Measurements from ENCODE around the gene NUFIP1. TPM values are rescaled to one million over a fixed set of nuclear protein-coding genes. Genes with fewer than 3 reads are reported as not detected.
A peak's percentile ranks its signal among the peaks of the same experiment; 100 is the strongest.

NUFIP1 gene
- total RNA-seq, 4 donors from 2014 or later, result 0.37 to 3.6 (median 1.7) TPM

GRCh38 chr13:44929692-44930091, 59.6 kb downstream of the NUFIP1 start:
- Histone ChIP-seq H3K4me1 (peaks cover 0 to 3% (median 0%) of the 10 kb centered on the region in 4 donors), H3K9me3 (no peaks in the 10 kb centered on the region), H3K27ac (no peak overlapping the region), H3K4me3 (no peak overlapping the region), H3K36me3 (no peaks in the 10 kb centered on the region), H3K27me3 (no peaks in the 10 kb centered on the region)
- TF ChIP-seq POLR2A (IDR thresholded peaks at IDR 0.05) (no peak), EP300 (IDR thresholded peaks at IDR 0.05; ENCODE audit: low read depth) (no peak), POLR2AphosphoS5 (IDR thresholded peaks at IDR 0.05) (no peak), CTCF (IDR thresholded peaks at IDR 0.05) (no peak)
- DNase-seq, result no peak
- WGBS, 2 donors (ENCODE audit: low coverage in 1 of 2), result 74 to 79% methylated on average over 3 of the region's 3 CpGs
- intact Hi-C loops (cut with DNase I; ENCODE audit: low total_unique reads), result loop anchor here (10.0 kb wide), 1 partner anchor 45 kb away; no protein-coding TSS in a partner anchor
- in situ Hi-C loops (cut with MboI; ENCODE audit: low pct_ligation_motif_present in 1 of 4, low pct_unique_long_range_greater_than_20kb in 1 of 4, low sequenced_read_pairs in 3 of 4), result no loop called here

GRCh38 chr13:44927968-44928367, 61.3 kb downstream of the NUFIP1 start:
- Histone ChIP-seq H3K4me1 (peaks cover 0 to 4% (median 0%) of the 10 kb centered on the region in 4 donors), H3K4me3 (no peak overlapping the region), H3K9me3 (no peaks in the 10 kb centered on the region), H3K36me3 (no peaks in the 10 kb centered on the region), H3K27ac (no peak overlapping the region), H3K27me3 (no peaks in the 10 kb centered on the region)
- TF ChIP-seq CTCF (IDR thresholded peaks at IDR 0.05), result no peak
- no peak for TF ChIP-seq POLR2AphosphoS5 (IDR thresholded peaks at IDR 0.05)
- TF ChIP-seq EP300 (IDR thresholded peaks at IDR 0.05; ENCODE audit: low read depth), result no peak
- TF ChIP-seq POLR2A (IDR thresholded peaks at IDR 0.05), result no peak
- WGBS, 2 donors (ENCODE audit: low coverage in 1 of 2), result 61 to 66% methylated on average over 2 to 4 of the region's 4 CpGs
- in situ Hi-C loops (cut with MboI; ENCODE audit: low pct_ligation_motif_present in 1 of 4, low pct_unique_long_range_greater_than_20kb in 1 of 4, low sequenced_read_pairs in 3 of 4) (no loop called here), intact Hi-C loops (cut with DNase I; ENCODE audit: low total_unique reads) (loop anchor here (10.0 kb wide), 1 partner anchor 47 kb away; no protein-coding TSS in a partner anchor)
- DNase-seq, result no peak

GRCh38 chr13:44921931-44922758, 67.1 kb downstream of the NUFIP1 start:
- Histone ChIP-seq H3K4me3 (no peak overlapping the region), H3K27ac (peak overlapping the region; percentile 90 to 94 (median 92)), H3K36me3 (no peaks in the 10 kb centered on the region), H3K9me3 (no peaks in the 10 kb centered on the region), H3K27me3 (no peaks in the 10 kb centered on the region), H3K4me1 (peaks cover 18 to 34% (median 25%) of the 10 kb centered on the region in 4 donors)
- 30% methylated on average over 2 of the region's 2 CpGs; no CpG with 5 or more reads in 1 of the 2 donors for WGBS, 2 donors (ENCODE audit: low coverage in 1 of 2)
- in situ Hi-C loops (cut with MboI; ENCODE audit: low pct_ligation_motif_present in 1 of 4, low pct_unique_long_range_greater_than_20kb in 1 of 4, low sequenced_read_pairs in 3 of 4) (no loop called here), intact Hi-C loops (cut with DNase I; ENCODE audit: low total_unique reads) (loop anchor here (10.0 kb wide), 1 partner anchor 53 kb away; no protein-coding TSS in a partner anchor)
- TF ChIP-seq CTCF (IDR thresholded peaks at IDR 0.05) (no peak), POLR2A (IDR thresholded peaks at IDR 0.05) (peak; percentile 10), POLR2AphosphoS5 (IDR thresholded peaks at IDR 0.05) (peak in 1 of 3 donors; percentile 8), EP300 (IDR thresholded peaks at IDR 0.05; ENCODE audit: low read depth) (peak; percentile 51)
- peak; percentile 31 for DNase-seq

GRCh38 chr13:44921246-44921877, 67.9 kb downstream of the NUFIP1 start:
- in situ Hi-C loops (cut with MboI; ENCODE audit: low pct_ligation_motif_present in 1 of 4, low pct_unique_long_range_greater_than_20kb in 1 of 4, low sequenced_read_pairs in 3 of 4) (no loop called here), intact Hi-C loops (cut with DNase I; ENCODE audit: low total_unique reads) (loop anchor here (10.0 kb wide), 1 partner anchor 53 kb away; no protein-coding TSS in a partner anchor)
- Histone ChIP-seq H3K4me1 (peaks cover 18 to 35% (median 25%) of the 10 kb centered on the region in 4 donors), H3K36me3 (no peaks in the 10 kb centered on the region), H3K9me3 (no peaks in the 10 kb centered on the region), H3K27me3 (no peaks in the 10 kb centered on the region), H3K4me3 (no peak overlapping the region), H3K27ac (peak overlapping the region; percentile 90 to 94 (median 92))
- TF ChIP-seq POLR2AphosphoS5 (IDR thresholded peaks at IDR 0.05), result no peak
- TF ChIP-seq CTCF (IDR thresholded peaks at IDR 0.05), result no peak
- TF ChIP-seq POLR2A (IDR thresholded peaks at IDR 0.05), result no peak
- no peak for TF ChIP-seq EP300 (IDR thresholded peaks at IDR 0.05; ENCODE audit: low read depth)
- DNase-seq, result no peak
- 87 to 90% methylated on average over 4 to 11 of the region's 11 CpGs for WGBS, 2 donors (ENCODE audit: low coverage in 1 of 2)

Measured in transverse colon (tissue), 4 donors.